HG03520 (cell line): ENCODE data around the gene PLEKHN1.

ENCODE experiments used
- ATAC-seq: cut with Tn5 transposase; IDR thresholded peaks from one replicate; pipeline ENCODE4 v1.9.1; 2021; ENCODE audit warnings: mild to moderate bottlenecking, moderate library complexity; ENCODE audit not compliant: unreplicated experiment

The PLEKHN1 gene

GRCh38 chr1:959731-960362, 6.4 kb upstream of the PLEKHN1 start:
- ATAC-seq: no peak

DNA sequence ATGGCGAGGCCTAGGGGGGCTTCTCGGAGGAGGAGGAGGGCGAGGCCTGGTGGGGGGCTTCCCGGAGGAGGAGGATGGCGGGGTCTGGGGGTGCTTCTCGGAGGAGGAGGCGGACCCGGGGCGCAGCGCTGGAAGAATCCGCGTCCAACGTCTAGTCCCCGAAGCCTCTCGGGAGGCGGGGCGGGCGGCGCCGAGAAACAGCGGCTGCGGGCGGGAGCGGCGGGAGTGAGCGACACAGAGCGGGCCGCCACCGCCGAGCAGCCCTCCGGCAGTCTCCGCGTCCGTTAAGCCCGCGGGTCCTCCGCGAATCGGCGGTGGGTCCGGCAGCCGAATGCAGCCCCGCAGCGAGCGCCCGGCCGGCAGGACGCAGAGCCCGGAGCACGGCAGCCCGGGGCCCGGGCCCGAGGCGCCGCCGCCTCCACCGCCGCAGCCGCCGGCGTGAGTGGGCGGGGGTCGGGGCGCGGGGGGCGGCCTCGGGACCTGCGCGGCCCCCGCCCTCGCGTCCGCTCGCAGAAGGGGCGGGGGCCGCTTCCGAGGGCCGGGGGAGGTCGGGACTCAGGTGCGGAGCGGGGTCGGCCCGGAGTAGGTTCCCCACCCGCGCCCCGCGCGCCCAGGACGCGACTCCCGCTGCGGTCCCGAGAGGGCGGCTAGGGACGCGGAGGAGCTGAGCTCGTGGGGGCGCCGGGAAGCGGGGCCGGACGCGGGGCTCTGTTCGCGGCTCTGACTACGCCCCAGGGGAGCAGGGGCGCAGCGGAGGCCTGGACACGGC, 5.7 kb upstream of the PLEKHN1 start, which contains the start of gene KLHL17:
TSS of gene KLHL17 (plus strand) at position 222 of the 769 bp plus-strand sequence. CDS start at position 332, 110 bp downstream.
- ATAC-seq: peak; percentile 32

DNA sequence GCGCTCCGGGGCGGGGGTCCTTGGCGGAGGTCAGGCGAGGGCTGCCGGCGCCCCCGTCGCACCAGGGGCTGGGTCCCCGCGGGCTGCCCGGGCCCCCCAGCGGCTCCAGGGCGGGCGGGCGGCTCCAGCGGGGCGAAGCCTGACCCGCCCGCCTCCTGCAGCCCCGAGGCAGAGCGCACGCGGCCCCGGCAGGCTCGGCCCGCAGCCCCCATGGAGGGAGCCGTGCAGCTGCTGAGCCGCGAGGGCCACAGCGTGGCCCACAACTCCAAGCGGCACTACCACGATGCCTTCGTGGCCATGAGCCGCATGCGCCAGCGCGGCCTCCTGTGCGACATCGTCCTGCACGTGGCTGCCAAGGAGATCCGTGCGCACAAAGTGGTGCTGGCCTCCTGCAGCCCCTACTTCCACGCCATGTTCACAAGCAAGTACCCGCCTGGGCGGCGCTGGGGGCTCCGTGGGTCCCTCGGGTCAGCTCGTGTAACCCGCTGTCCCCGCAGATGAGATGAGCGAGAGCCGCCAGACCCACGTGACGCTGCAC, 5.1 kb upstream of the PLEKHN1 start:
- no peak for ATAC-seq

DNA sequence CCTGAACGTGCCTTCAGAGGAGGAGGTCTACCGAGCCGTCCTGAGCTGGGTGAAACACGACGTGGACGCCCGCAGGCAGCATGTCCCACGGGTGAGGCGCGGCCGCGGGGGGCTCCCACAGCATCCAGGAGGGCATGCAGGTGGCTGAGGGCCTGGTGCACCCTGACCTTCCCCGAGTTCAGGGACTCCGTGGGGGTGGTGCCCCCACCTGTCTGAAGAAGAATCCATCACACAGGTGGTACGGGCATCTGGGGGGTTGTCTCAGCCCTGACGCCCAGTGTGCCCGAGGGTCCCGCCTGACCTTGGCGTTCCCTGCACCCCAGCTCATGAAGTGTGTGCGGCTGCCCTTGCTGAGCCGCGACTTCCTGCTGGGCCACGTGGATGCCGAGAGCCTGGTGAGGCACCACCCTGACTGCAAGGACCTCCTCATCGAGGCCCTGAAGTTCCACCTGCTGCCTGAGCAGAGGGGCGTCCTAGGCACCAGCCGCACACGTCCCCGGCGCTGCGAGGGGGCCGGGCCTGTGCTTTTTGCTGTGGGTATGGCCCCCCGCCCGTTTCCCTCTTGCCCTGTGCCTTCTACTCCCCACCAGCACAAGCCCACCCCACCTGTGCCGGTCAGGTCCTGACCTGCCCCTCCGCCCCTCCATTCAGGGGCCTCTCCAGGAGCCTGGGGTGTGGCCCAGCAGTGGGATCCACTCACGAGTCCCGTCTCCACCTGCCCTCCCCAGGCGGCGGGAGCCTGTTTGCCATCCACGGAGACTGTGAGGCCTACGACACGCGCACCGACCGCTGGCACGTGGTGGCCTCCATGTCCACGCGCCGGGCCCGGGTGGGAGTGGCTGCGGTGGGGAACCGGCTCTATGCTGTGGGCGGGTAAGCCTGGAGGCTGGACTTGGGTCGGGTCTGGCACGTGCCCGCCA, 3.6 kb upstream of the PLEKHN1 start:
- ATAC-seq: no peak

DNA sequence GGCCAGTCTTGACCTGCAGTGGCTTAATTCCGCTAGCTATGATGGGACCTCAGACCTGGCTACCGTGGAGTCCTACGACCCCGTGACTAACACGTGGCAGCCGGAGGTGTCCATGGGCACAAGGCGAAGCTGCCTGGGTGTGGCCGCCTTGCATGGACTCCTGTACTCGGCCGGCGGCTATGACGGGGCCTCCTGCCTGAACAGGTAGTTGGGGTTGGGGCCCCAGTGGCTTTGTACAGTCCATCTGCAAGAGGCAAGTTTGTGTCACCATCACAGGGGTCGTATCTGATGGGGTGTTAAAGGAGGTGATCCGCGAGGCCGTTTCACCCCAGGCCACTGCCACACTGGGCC, 3.0 kb upstream of the PLEKHN1 start:
- ATAC-seq: no peak

GRCh38 chr1:963746-964525, 2.3 kb upstream of the PLEKHN1 start:
- ATAC-seq: no peak

GRCh38 chr1:964691-965525, 1.4 kb upstream of the PLEKHN1 start:
- no peak for ATAC-seq

- ATAC-seq: no peak
Measured at GRCh38 chr1:965526-966134, 652 bp upstream of the PLEKHN1 start.

DNA sequence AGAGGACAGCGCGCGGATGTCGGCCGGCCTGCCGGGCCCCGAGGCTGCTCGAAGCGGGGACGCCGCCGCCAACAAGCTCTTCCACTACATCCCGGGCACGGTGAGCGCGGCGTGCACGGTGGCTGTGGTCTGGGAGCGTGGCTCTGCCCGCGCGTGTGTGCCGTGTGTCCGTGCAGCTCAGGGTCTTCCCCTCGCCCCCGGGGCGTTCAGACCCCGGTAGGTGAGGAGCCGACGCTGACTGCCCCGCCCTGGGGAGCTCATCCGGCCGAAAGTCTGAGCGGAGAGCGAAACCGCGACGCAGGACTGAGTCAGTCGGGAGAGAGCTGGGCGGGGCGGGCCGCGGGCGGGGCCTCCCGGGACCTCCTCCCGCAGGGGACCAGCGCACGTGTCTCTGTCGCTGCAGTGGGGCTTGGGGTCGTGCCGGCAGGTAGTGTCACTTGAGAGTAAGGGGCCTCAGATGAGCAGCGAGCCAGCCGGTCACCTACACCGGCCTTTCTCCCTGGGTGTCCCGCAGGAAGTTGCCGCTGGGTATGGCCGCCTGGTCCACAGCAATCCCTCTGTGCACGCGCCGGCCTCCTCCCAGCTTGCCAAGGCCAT, 520 bp downstream of the PLEKHN1 start:
- ATAC-seq: no peak

GRCh38 chr1:967466-968343, 1.4 kb downstream of the PLEKHN1 start:
- no peak for ATAC-seq

DNA sequence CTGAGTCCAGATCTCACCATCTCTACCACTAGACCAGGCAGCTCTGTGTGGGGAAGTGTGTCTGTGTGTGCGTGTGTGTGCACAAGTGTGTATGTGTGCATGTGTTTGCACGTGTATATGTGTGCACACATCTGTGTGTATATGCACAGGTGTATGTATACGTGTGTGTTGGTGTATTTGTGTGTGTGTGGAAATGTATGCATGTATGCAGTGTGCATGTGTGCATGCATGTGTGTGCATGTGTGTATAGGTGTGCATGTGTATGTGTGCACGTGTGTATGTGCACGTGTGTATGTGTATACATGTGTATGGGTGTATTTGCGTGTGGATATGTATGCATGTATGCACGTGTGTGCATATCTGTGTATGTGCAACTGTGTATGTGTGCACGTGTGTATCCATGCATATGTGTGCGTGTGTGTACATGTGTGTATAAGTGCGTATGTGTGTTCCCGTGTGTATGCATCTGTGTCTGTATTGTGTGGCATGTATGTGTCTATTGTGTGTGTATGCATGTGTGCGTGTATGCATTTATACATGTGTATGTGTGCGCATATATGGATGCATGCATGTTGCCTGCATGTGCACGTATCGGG, 3.1 kb downstream of the PLEKHN1 start:
- no peak for ATAC-seq

GRCh38 chr1:970242-970972, 4.1 kb downstream of the PLEKHN1 start:
- no peak for ATAC-seq

GRCh38 chr1:970973-971730, 4.9 kb downstream of the PLEKHN1 start:
- no peak for ATAC-seq

GRCh38 chr1:971751-972506, 5.6 kb downstream of the PLEKHN1 start:
- ATAC-seq: no peak

- no peak for ATAC-seq
Measured at GRCh38 chr1:972726-973458, 6.6 kb downstream of the PLEKHN1 start.
